Measurements from ENCODE around the gene PDRG1.

PDRG1 gene

GRCh38 chr20:31951530-31952453, at the start of gene PDRG1:
PDRG1 (minus strand) TSS chr20:31952046; CDS start chr20:31951961, 85 bp downstream.
- DNase-seq (ENCODE audit: low spot score) = peak; percentile 99

- no peak for DNase-seq (ENCODE audit: low spot score)
Observed at GRCh38 chr20:31998246-31998645, 46.4 kb upstream of the PDRG1 start.

- DNase-seq (ENCODE audit: low spot score) = no peak
Observed at GRCh38 chr20:31996996-31997395, 45.1 kb upstream of the PDRG1 start.

- no peak for DNase-seq (ENCODE audit: low spot score)
Observed at GRCh38 chr20:31992086-31992485, 40.2 kb upstream of the PDRG1 start.

GRCh38 chr20:31991339-31991705, 39.5 kb upstream of the PDRG1 start:
- DNase-seq (ENCODE audit: low spot score) = no peak

- DNase-seq (ENCODE audit: low spot score) = no peak
Observed at GRCh38 chr20:31990641-31991338, 38.9 kb upstream of the PDRG1 start.

GRCh38 chr20:31989030-31989645, 37.3 kb upstream of the PDRG1 start:
- no peak for DNase-seq (ENCODE audit: low spot score)

GRCh38 chr20:31988430-31989015, 36.7 kb upstream of the PDRG1 start:
- DNase-seq (ENCODE audit: low spot score) = no peak

- DNase-seq (ENCODE audit: low spot score) = peak; percentile 27
Observed at GRCh38 chr20:31987744-31988143, 35.9 kb upstream of the PDRG1 start.

GRCh38 chr20:31984981-31985471, 33.2 kb upstream of the PDRG1 start:
- DNase-seq (ENCODE audit: low spot score) = no peak

GRCh38 chr20:31981784-31982183, 29.9 kb upstream of the PDRG1 start:
- no peak for DNase-seq (ENCODE audit: low spot score)

- DNase-seq (ENCODE audit: low spot score) = no peak
Observed at GRCh38 chr20:31979713-31980426, 28.0 kb upstream of the PDRG1 start.

- no peak for DNase-seq (ENCODE audit: low spot score)
Observed at GRCh38 chr20:31977080-31977479, 25.2 kb upstream of the PDRG1 start.

- no peak for DNase-seq (ENCODE audit: low spot score)
Observed at GRCh38 chr20:31975874-31976273, 24.0 kb upstream of the PDRG1 start.

GRCh38 chr20:31974951-31975487, 23.2 kb upstream of the PDRG1 start:
- no peak for DNase-seq (ENCODE audit: low spot score)

- no peak for DNase-seq (ENCODE audit: low spot score)
Observed at GRCh38 chr20:31974296-31974695, 22.4 kb upstream of the PDRG1 start.

- no peak for DNase-seq (ENCODE audit: low spot score)
Observed at GRCh38 chr20:31972471-31973021, 20.7 kb upstream of the PDRG1 start.

- no peak for DNase-seq (ENCODE audit: low spot score)
Observed at GRCh38 chr20:31969991-31970390, 18.1 kb upstream of the PDRG1 start.

GRCh38 chr20:31968291-31969126, 16.7 kb upstream of the PDRG1 start:
- peak; percentile 92 for DNase-seq (ENCODE audit: low spot score)

- no peak for DNase-seq (ENCODE audit: low spot score)
Observed at GRCh38 chr20:31967830-31968249, 16.0 kb upstream of the PDRG1 start, which contains the start of gene XKR7. XKR7 (plus strand) TSS chr20:31968151; CDS start chr20:31968176, 25 bp downstream.

All from GM03348 (cell line).